Gastroesophageal sphincter (tissue), 3 donors: ENCODE results near the gene ATP1A3.

Source experiments
- EP300 ChIP-seq: sonication (generic); formaldehyde crosslinking; IDR thresholded peaks from one replicate; pipeline ENCODE4 v1.6.1; 2017; ENCODE audit warnings: antibody characterized with exemption, mild to moderate bottlenecking
- POLR2A ChIP-seq, 2 donors: fragments of 450-650 bp; IDR thresholded peaks; one replicate each; pipeline ENCODE4 v1.6.1; 2017; ENCODE audit warnings: antibody characterized with exemption in 2 of 2, mild to moderate bottlenecking in 2 of 2, moderate library complexity in 1 of 2
- TF ChIP-seq, protein P1 (sequence below), 4 experiments: fragments of 200-600 bp in 2 of 4; fragments of 450-650 bp in 2 of 4; sonication (generic) in 1 of 4; IDR thresholded peaks; one replicate each; pipeline ENCODE4 v1.5.1; 2017 to 2019; ENCODE audit warnings: antibody characterized with exemption in 4 of 4, mild to moderate bottlenecking in 2 of 4, moderate library complexity in 2 of 4

DNA sequence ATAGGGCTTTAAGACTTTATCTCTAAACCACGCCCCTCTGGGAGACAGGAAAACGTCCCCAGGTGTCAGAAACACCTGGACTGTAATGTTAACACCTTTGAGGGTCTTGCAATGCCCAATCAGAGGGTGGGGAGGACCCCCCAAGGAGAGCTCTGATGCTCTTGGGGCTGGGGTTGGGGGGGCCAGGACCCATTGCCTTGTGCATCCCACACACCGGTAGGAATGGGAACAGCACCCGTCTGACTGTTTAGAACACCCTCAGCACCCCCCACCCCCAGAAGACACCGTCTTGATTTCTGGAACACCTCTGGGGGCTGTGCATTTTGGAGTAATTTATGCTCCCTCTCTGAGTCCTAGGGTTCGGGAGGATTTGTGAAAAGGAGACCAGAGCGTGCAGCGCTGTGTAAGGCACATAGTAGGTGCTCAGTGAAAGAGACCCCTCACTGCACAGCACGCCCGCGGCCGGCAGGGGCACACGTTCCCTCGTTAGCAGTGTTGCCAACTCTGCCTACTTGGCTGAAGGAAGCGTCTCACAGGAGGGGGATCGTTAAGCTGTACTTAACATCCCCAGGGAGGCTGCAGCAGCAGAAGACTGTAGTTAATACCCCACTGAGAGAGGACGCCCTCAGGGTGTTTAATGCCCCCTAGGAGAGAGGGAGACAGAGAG is 63.0 kb downstream of the ATP1A3 start:
- TF ChIP-seq, protein P1, sequence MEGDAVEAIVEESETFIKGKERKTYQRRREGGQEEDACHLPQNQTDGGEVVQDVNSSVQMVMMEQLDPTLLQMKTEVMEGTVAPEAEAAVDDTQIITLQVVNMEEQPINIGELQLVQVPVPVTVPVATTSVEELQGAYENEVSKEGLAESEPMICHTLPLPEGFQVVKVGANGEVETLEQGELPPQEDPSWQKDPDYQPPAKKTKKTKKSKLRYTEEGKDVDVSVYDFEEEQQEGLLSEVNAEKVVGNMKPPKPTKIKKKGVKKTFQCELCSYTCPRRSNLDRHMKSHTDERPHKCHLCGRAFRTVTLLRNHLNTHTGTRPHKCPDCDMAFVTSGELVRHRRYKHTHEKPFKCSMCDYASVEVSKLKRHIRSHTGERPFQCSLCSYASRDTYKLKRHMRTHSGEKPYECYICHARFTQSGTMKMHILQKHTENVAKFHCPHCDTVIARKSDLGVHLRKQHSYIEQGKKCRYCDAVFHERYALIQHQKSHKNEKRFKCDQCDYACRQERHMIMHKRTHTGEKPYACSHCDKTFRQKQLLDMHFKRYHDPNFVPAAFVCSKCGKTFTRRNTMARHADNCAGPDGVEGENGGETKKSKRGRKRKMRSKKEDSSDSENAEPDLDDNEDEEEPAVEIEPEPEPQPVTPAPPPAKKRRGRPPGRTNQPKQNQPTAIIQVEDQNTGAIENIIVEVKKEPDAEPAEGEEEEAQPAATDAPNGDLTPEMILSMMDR (IDR thresholded peaks at IDR 0.05) = no peak
- no peak for TF ChIP-seq POLR2A (IDR thresholded peaks at IDR 0.05)
- TF ChIP-seq EP300 = no peak
